Stimulated activated naive CD4-positive, alpha-beta T cell (primary cell): Measurements from ENCODE around the gene IL17RE.
A peak's percentile ranks its signal among the peaks of the same experiment; 100 is the strongest.
"Not testable (repeated sequence)": the region's sequence is repeated elsewhere in the genome, so short reads cannot be mapped to it uniquely, and the experiment has no call there.

Experiments used
- DNase-seq, 6 experiments: peaks; one replicate each; lab custom pipeline; 2025; lab: John Stamatoyannopoulos, UW

Gene IL17RE

GRCh38 chr3:9934993-9935392 lies 32.3 kb downstream of the IL17RE start:
- no peak for DNase-seq

- DNase-seq, result no peak
These were observed 33.4 kb downstream of the IL17RE start for GRCh38 chr3:9935966-9936510.

GRCh38 chr3:9937486-9938238 lies 35.0 kb downstream of the IL17RE start:
- no peak for DNase-seq

- no peak for DNase-seq
These were observed 36.3 kb downstream of the IL17RE start for GRCh38 chr3:9938966-9939365.

GRCh38 chr3:9939906-9940305 lies 37.3 kb downstream of the IL17RE start:
- DNase-seq, result not testable (repeated sequence)

DNA sequence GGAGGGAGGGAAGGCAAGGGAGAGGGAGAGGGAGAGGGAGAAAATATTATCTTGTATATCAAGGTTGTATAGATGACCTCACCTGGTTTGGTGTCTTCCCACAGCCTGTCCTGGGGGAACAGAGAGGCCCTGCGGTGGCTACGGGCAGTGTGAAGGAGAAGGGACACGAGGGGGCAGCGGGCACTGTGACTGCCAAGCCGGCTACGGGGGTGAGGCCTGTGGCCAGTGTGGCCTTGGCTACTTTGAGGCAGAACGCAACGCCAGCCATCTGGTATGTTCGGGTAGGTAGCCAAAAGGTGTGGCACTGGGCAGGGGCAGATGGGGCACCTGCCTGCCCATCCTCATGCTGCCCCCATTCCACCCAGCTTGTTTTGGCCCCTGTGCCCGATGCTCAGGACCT lies 38.1 kb downstream of the IL17RE start:
- no peak for DNase-seq

DNA sequence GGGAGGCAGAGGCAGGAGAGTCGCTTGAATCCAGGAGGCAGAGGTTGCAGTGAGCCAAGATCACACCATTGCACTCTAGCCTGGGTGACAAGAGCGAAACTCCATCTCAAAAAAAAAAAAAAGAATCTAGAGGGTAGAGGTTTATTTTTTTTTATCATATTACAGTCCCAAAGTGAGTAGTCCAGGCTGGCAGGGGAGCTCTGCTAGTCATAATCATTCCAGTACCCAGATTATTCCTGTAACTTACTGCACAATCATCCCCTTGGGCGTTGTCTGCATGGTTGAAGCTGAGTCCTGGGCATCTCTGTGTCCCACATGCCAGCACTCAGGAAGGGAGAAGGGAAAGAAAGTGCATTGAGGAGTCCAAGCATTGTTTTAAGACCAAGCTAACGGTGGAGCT lies 39.5 kb downstream of the IL17RE start:
- DNase-seq, result no peak

DNA sequence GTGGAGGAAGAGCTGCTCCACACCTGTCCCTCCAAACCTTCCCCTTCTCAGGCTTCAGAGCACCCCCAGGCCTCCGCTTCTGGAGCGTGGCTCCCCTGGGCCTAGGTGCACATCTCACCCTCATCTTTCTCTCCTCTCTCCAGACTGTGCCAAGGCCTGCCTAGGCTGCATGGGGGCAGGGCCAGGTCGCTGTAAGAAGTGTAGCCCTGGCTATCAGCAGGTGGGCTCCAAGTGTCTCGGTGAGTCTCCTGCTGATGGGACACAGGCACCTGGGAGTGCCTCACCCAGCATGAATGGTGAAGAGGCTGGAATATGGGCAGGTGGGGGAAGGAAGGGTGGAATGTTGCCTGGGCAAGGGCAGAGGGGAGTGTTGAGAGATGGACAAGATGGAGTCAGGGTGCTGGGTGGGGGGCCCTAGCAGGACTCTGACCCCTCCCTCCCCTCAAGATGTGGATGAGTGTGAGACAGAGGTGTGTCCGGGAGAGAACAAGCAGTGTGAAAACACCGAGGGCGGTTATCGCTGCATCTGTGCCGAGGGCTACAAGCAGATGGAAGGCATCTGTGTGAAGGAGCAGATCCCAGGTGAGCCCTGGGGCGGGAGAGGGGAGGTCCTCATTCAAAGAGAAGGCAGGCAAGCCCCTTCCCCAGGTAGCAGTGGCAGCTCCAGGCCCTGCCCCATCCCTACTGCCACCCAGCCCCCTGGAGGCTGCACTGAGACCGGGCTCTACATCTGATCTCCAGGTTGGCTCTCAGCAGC lies 40.5 kb downstream of the IL17RE start:
- DNase-seq, result no peak

DNA sequence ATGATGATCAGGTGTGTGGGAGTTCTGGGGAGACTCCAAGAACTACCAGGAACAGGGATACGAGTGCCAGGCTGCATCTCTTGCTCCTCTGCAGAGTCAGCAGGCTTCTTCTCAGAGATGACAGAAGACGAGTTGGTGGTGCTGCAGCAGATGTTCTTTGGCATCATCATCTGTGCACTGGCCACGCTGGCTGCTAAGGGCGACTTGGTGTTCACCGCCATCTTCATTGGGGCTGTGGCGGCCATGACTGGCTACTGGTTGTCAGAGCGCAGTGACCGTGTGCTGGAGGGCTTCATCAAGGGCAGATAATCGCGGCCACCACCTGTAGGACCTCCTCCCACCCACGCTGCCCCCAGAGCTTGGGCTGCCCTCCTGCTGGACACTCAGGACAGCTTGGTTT lies 41.6 kb downstream of the IL17RE start:
- DNase-seq, result no peak

DNA sequence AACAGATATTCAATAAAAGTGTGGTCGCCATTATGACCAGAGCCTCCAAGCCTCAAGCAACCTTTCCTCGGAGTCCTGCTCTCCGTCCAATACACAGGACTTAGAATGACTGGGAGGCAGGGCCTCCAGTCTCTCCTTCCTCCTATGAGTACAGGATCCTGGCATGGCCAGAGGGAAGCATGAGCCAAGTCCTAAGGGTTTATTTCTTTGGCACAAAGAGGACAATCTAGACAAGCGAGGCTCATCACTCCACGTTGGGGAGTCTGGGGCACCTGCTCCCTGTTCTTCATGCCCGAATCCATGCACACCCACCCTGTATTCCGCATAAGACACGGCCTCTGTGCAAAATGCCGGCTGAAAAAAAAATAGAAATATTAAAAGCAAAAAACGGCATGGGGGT lies 42.7 kb downstream of the IL17RE start:
- DNase-seq, result no peak

GRCh38 chr3:9946112-9947024 lies 43.7 kb downstream of the IL17RE start:
- DNase-seq, result peak; percentile 53 to 86 (median 66)

DNA sequence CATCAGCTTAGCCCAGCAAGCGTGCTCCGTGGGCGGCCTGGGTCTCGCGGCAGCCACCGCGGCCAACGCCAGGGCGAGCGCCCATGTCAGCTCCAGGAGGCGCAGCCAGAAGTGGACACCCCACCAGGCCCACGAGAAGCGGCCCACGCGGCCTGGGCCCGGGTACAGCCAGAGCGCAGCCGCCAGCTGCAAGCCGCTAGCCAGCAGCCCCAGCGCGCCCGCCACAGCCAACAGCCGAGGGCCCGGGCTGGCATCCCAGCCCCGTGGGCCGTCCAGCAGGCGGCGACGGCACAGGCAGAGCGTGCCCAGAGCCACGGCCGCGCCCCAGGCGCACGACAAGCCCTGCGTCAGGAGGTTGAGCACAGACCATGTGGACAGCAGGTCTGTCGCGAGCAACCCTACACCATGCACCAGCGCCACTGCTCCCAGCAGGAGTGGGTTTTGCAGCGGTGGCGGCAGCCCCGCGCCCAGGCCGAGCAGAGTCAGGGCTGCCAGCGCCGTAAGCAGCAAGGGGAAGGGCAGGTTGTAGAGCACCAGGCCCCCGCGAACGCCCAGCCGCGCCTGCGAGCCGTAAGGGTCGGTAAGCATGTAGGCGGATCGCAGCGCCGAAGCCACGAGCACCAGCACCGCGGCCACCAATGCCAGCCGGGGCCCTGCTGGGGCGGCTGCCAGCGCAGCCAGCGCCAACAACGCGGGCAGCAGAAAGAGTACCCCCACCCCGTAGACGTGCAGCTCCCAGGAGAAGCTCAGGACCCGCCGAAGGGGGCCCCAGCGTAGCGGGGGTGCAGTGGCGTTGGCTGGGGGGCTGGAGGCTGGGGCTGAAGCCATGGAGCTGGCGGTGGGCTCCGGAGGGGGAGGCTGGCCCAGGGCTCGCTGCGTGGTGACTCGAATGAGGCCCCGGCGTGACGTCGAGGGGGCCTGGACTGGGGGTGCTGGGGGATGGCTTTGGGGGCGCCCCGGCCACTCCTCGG lies 44.7 kb downstream of the IL17RE start:
- no peak for DNase-seq

GRCh38 chr3:9948586-9948985 lies 45.9 kb downstream of the IL17RE start:
- no peak for DNase-seq

DNA sequence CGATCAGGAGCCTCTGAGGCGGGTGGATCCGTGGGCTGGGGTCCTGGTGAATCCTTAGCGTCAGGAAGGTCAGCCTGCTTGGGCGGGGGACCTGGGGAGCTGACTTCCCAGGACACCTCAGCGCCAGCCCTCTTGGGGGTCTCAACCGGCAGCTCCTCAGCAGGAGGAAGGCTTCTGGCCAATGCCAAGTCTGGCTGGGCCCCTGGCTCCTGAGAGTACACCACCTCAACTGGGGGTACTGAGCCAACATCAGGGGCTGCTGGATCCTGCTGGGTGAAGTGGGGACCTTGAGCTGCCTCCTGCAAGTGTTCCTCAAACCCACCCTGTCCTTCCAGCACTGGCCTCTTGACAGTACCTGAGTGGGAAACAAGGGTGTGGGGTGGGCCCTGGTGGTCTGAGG lies 46.5 kb downstream of the IL17RE start:
- no peak for DNase-seq

GRCh38 chr3:9949626-9950025 lies 47.0 kb downstream of the IL17RE start:
- no peak for DNase-seq

GRCh38 chr3:9951126-9951525 lies 48.5 kb downstream of the IL17RE start:
- DNase-seq, result no peak

GRCh38 chr3:9951598-9951961 lies 48.9 kb downstream of the IL17RE start:
- DNase-seq, result no peak

- peak; percentile 13 to 56 (median 22) for DNase-seq
These were observed 49.5 kb downstream of the IL17RE start, which contains the start of gene PRRT3 for GRCh38 chr3:9951962-9952805. Gene PRRT3 (minus strand): TSS chr3:9952408. CDS start chr3:9950115, 2,293 bp downstream.

DNA sequence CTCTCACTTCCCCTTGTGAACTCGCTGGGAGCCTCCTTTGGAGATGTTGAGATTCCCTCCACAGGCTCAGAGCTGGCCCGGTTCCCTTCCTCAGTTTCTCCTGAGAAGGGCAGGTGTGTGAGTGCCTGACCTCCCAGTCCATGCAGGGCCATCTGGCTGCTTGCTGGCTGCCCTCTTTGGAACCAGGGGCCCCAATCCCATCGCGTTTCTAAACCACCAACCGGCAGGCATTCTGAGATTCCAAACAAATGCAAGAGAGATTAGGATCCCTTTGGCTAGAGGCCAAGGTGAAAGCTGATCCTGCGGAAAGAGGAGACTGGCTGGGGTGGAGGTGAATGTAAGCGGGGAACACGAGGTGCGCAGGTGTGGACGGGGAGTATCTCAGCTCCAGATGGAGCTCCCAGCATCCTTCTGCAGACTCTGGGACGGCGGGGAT lies 52.4 kb downstream of the IL17RE start:
- DNase-seq, result no peak
